ENCODE results near the gene MUC6. TPM values are rescaled to one million over a fixed set of nuclear protein-coding genes. Genes with fewer than 3 reads are reported as not detected.

Gene MUC6
- total and polyA plus RNA-seq, 2 of the 8 experiments (the other 6 are each of a cell fraction or from before 2014, with no cell fraction given), result not detected

GRCh38 chr11:1075341-1075911 is 38.9 kb upstream of the MUC6 start:
- no peak overlapping the region for H2AK5ac ChIP-seq (ENCODE audit: low read depth, low read length)
- no peaks in the 10 kb centered on the region for H3K9me3 ChIP-seq (ENCODE audit: insufficient read depth in 2 of 2, low read depth in 1 of 2, low read length in 1 of 2)
- no peak overlapping the region for H2BK12ac ChIP-seq (ENCODE audit: low read depth, low read length)
- H3K14ac ChIP-seq (ENCODE audit: insufficient read length), result no peak overlapping the region
- H2AFZ ChIP-seq (ENCODE audit: low read length), result no peak overlapping the region
- no peak for FAIRE-seq
- H4K91ac ChIP-seq (replicated peaks; ENCODE audit: insufficient read length, low read length), result no peak overlapping the region
- H3K79me2 ChIP-seq (ENCODE audit: control insufficient read depth in 1 of 2, insufficient read depth in 2 of 2, low read length in 2 of 2), result no peaks in the 10 kb centered on the region
- no peak overlapping the region for H3K18ac ChIP-seq (ENCODE audit: extremely low read depth, low read length)
- H3K56ac ChIP-seq (replicated peaks; ENCODE audit: insufficient read length, low read depth, low read length), result no peak overlapping the region
- no peak overlapping the region for H3K9ac ChIP-seq (replicated peaks in 1 of 4; ENCODE audit: extremely low read depth in 1 of 4, low read depth in 3 of 4, low read length in 3 of 4)
- WGBS, 2 experiments (ENCODE audit: extremely low coverage in 1 of 2, insufficient coverage in 1 of 2, insufficient read length in 1 of 2, insufficient replicate concordance in 2 of 2, low coverage in 1 of 2, low lambda C conversion rate in 2 of 2, missing lambda C conversion rate in 1 of 2), result 90% methylated on average over 28 of the region's 28 CpGs; no CpG with 5 or more reads in 1 of the 2 experiments
- H3K27me3 ChIP-seq (replicated peaks in 1 of 4; ENCODE audit: control insufficient read depth in 3 of 4, extremely low read depth in 1 of 4, insufficient read depth in 3 of 4, low read length in 3 of 4), result no peaks in the 10 kb centered on the region
- peak in 1 of 2 experiments; percentile 45 for DNase-seq (ENCODE audit: low read depth in 1 of 2, low spot score in 2 of 2)
- H3K4me1 ChIP-seq (replicated peaks in 1 of 4; ENCODE audit: control insufficient read depth in 3 of 4, insufficient read depth in 4 of 4, low read length in 3 of 4), result peaks cover 0 to 3% (median 0%) of the 10 kb centered on the region in 4 experiments; a peak in 2 of 7 replicates
- TF ChIP-seq SRF (IDR thresholded peaks at IDR 0.05; ENCODE audit: low read depth, low read length) (no peak), JUN (IDR thresholded peaks at IDR 0.05; ENCODE audit: low read depth, low read length) (no peak), GTF2F1 (IDR thresholded peaks at IDR 0.05; ENCODE audit: borderline replicate concordance, low read depth, low read length) (no peak), PHF8 (conservative IDR thresholded peaks at IDR 0.05; ENCODE audit: low read depth, low read length) (no peak), JUND (IDR thresholded peaks at IDR 0.05; ENCODE audit: low read length) (no peak), FOSL1 (IDR thresholded peaks at IDR 0.05; ENCODE audit: insufficient read depth, low read depth, low read length) (no peak), CBX5 (IDR thresholded peaks at IDR 0.05; ENCODE audit: low read depth, low read length) (no peak)
- peak overlapping the region; percentile 57; the same call in 1 of the 2 replicates for H4K8ac ChIP-seq (ENCODE audit: extremely low read depth, insufficient read depth, low read length)
- H4K20me1 ChIP-seq (replicated peaks in 1 of 2; ENCODE audit: control insufficient read depth in 1 of 2, insufficient read depth in 2 of 2, low read length in 2 of 2), result no peaks in the 10 kb centered on the region
- ChIA-PET CTCF (ENCODE audit: partially characterized antibody) (interaction anchor here (0.5 to 2.3 kb wide), 3 partner anchors 24 to 439 kb away, joined by 3 to 7 read pairs (median 4); no protein-coding TSS in a partner anchor), POLR2A (ENCODE audit: partially characterized antibody) (interaction anchor here (1.2 kb wide), 1 partner anchor 185 kb away, joined by 3 read pairs; no protein-coding TSS in a partner anchor)
- H3K4ac ChIP-seq (replicated peaks; ENCODE audit: insufficient read length, low read depth, low read length), result no peak overlapping the region
- H2BK20ac ChIP-seq (ENCODE audit: low read length), result no peak overlapping the region
- H2BK120ac ChIP-seq (replicated peaks; ENCODE audit: low read depth, low read length), result no peak overlapping the region
- H2BK15ac ChIP-seq (ENCODE audit: low read length), result no peak overlapping the region
- H3K23ac ChIP-seq (ENCODE audit: insufficient read length), result no peak overlapping the region
- H3K79me1 ChIP-seq (ENCODE audit: low read depth, low read length), result no peaks in the 10 kb centered on the region
- H3K36me3 ChIP-seq (ENCODE audit: control insufficient read depth in 2 of 4, insufficient read depth in 4 of 4, low read length in 3 of 4), result no peaks in the 10 kb centered on the region
- H3K27ac ChIP-seq (ENCODE audit: low read depth, low read length), result no peak overlapping the region
- no peak overlapping the region for H4K5ac ChIP-seq (ENCODE audit: insufficient read length, low read depth, low read length)
- H2BK5ac ChIP-seq (ENCODE audit: low read depth, low read length), result no peak overlapping the region
- H3K23me2 ChIP-seq (ENCODE audit: low read depth, low read length), result no peaks in the 10 kb centered on the region
- no peak overlapping the region for H3K4me3 ChIP-seq (ENCODE audit: extremely low read depth in 1 of 4, insufficient read depth in 2 of 4, low read depth in 3 of 4, low read length in 4 of 4)
- H3K4me2 ChIP-seq (ENCODE audit: insufficient read depth in 1 of 2, low read depth in 2 of 2, low read length in 2 of 2), result no peak overlapping the region

Data from H1 (cell line).